ENCODE data around the gene BHLHE41. TPM values are rescaled to one million over a fixed set of nuclear protein-coding genes. Genes with fewer than 3 reads are reported as not detected.

The BHLHE41 gene
- total RNA-seq, 1 experiment from 2014 or later: 147 TPM

DNA sequence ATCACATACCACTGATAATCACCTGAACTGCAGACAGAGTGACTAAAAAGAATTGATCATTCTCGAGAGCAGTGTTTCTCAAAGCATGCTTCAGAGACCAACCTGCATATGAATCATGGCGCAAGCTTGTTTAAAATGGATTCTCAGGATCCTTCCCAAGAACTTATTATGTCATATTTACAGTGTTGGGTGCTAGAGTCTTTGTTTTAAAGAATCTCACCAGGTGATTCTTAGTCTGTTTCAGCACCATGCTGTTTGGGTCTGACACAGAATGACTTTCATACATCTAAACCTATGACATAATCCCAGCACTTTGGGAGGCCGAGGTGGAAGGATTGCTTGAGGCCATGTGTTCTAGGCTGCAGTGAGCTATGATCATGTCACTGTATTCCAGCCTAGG is 39.3 kb upstream of the BHLHE41 start:
- POLR2A ChIA-PET: no interaction called here

DNA sequence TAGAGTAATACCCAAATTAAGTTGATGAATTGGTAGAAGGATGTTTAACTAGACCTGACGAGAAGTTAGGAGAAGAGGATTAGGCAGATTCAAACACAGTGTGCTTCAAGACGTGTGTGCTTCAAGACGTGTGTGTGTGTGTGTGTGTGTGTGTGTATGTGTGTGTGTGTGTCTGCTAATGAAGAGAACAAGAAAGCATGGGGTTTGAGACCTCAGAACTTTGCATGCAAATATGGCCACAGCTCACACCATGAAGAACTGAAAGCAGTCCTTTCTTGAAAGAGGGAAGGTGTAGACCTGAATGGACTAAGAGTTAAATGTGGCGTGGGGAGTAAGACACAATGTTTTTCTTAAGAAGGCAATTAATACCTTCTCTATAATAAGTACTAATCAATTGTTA is 38.1 kb upstream of the BHLHE41 start:
- Histone ChIP-seq H3K9me3 (ENCODE audit: control insufficient read depth, insufficient read depth, low read depth, low read length) (no peaks in the 10 kb centered on the region), H3K4me3 (ENCODE audit: low read depth in 2 of 2, low read length in 2 of 2) (no peak overlapping the region), H3K4me1 (ENCODE audit: control insufficient read depth, insufficient read depth, low read length) (no peaks in the 10 kb centered on the region), H3K36me3 (ENCODE audit: control insufficient read depth, insufficient read depth, low read length) (no peaks in the 10 kb centered on the region), H3K27ac (ENCODE audit: low read length) (no peak overlapping the region), H3K27me3 (ENCODE audit: control insufficient read depth, insufficient read depth, low read length) (no peaks in the 10 kb centered on the region)
- intact Hi-C loops (cut with micrococcal nuclease; ENCODE audit: unreplicated experiment) (no loop called here), in situ Hi-C loops (cut with HindIII; ENCODE audit: low pct_unique_long_range_greater_than_20kb, low sequenced_read_pairs) (no loop called here)
- TF ChIP-seq TCF7L2 (IDR thresholded peaks at IDR 0.05; ENCODE audit: low read depth, low read length): no peak
- TF ChIP-seq, protein P1, sequence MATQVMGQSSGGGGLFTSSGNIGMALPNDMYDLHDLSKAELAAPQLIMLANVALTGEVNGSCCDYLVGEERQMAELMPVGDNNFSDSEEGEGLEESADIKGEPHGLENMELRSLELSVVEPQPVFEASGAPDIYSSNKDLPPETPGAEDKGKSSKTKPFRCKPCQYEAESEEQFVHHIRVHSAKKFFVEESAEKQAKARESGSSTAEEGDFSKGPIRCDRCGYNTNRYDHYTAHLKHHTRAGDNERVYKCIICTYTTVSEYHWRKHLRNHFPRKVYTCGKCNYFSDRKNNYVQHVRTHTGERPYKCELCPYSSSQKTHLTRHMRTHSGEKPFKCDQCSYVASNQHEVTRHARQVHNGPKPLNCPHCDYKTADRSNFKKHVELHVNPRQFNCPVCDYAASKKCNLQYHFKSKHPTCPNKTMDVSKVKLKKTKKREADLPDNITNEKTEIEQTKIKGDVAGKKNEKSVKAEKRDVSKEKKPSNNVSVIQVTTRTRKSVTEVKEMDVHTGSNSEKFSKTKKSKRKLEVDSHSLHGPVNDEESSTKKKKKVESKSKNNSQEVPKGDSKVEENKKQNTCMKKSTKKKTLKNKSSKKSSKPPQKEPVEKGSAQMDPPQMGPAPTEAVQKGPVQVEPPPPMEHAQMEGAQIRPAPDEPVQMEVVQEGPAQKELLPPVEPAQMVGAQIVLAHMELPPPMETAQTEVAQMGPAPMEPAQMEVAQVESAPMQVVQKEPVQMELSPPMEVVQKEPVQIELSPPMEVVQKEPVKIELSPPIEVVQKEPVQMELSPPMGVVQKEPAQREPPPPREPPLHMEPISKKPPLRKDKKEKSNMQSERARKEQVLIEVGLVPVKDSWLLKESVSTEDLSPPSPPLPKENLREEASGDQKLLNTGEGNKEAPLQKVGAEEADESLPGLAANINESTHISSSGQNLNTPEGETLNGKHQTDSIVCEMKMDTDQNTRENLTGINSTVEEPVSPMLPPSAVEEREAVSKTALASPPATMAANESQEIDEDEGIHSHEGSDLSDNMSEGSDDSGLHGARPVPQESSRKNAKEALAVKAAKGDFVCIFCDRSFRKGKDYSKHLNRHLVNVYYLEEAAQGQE (IDR thresholded peaks at IDR 0.05; ENCODE audit: insufficient read depth in 1 of 2, low read depth in 2 of 2, low read length in 1 of 2): no peak
- no peak for TF ChIP-seq CTCF (IDR thresholded peaks at IDR 0.05)
- TF ChIP-seq SIN3A (IDR thresholded peaks at IDR 0.05; ENCODE audit: borderline replicate concordance, insufficient read depth, low read depth, low read length): no peak
- TF ChIP-seq POLR2AphosphoS5 (IDR thresholded peaks at IDR 0.05; ENCODE audit: low read depth, low read length): no peak
- no peak for ATAC-seq
- no peak for DNase-seq (ENCODE audit: low read depth, low spot score)
- BruUV-seq (replicated peaks): no TSS peak
- POLR2A ChIA-PET: no interaction called here
- CTCF ChIA-PET: no interaction called here

More for the DNA sequence above, 39.3 kb upstream of the BHLHE41 start:
- Histone ChIP-seq H3K27me3 (ENCODE audit: control insufficient read depth, insufficient read depth, low read length) (no peaks in the 10 kb centered on the region), H3K27ac (ENCODE audit: low read length) (no peak overlapping the region), H3K36me3 (ENCODE audit: control insufficient read depth, insufficient read depth, low read length) (no peaks in the 10 kb centered on the region), H3K4me3 (ENCODE audit: low read depth in 2 of 2, low read length in 2 of 2) (no peak overlapping the region), H3K4me1 (ENCODE audit: control insufficient read depth, insufficient read depth, low read length) (no peaks in the 10 kb centered on the region), H3K9me3 (ENCODE audit: control insufficient read depth, insufficient read depth, low read depth, low read length) (no peaks in the 10 kb centered on the region)
- DNase-seq (ENCODE audit: low read depth, low spot score) (no peak), ATAC-seq (no peak)
- in situ Hi-C loops (cut with HindIII; ENCODE audit: low pct_unique_long_range_greater_than_20kb, low sequenced_read_pairs): no loop called here
- CTCF ChIA-PET: no interaction called here
- TF ChIP-seq TCF7L2 (IDR thresholded peaks at IDR 0.05; ENCODE audit: low read depth, low read length): no peak
- no peak for TF ChIP-seq POLR2AphosphoS5 (IDR thresholded peaks at IDR 0.05; ENCODE audit: low read depth, low read length)
- TF ChIP-seq CTCF (IDR thresholded peaks at IDR 0.05): no peak
- TF ChIP-seq SIN3A (IDR thresholded peaks at IDR 0.05; ENCODE audit: borderline replicate concordance, insufficient read depth, low read depth, low read length): no peak
- TF ChIP-seq, protein P1 (IDR thresholded peaks at IDR 0.05; ENCODE audit: insufficient read depth in 1 of 2, low read depth in 2 of 2, low read length in 1 of 2): no peak
- BruUV-seq (replicated peaks): no TSS peak
- intact Hi-C loops (cut with micrococcal nuclease; ENCODE audit: unreplicated experiment): no loop called here

Measured in Panc1 (cell line).